Endometrial microvascular endothelial cells (primary cell): ENCODE measurements around the gene PABPN1L. TPM values are rescaled to one million over a fixed set of nuclear protein-coding genes. Genes with fewer than 3 reads are reported as not detected.
"Not testable (repeated sequence)": the region's sequence is repeated elsewhere in the genome, so short reads cannot be mapped to it uniquely, and the experiment has no call there.

Source experiments
- in situ Hi-C: cut with HindIII; loops from 2 replicates; pipeline ENCODE4 v1.10.0; 2017; ENCODE audit warnings: low sequenced_read_pairs, low pct_unique_long_range_greater_than_20kb; ENCODE audit errors: inconsistent ontology term
- total RNA-seq: library from RNA; depleted of rRNA; stranded (reverse); fragments of >200 nt; gene quantifications from one replicate; pipeline ENCODE4 v1.2.3, GENCODE V29; 2015; ENCODE audit errors: inconsistent ontology term

PABPN1L gene
- total RNA-seq, 1 donor from 2014 or later, result not detected

- in situ Hi-C loops, result no loop called here
Observed at GRCh38 chr16:88839745-88840599, 26.5 kb downstream of the PABPN1L start.

GRCh38 chr16:88839026-88839529 lies 27.4 kb downstream of the PABPN1L start:
- in situ Hi-C loops, result no loop called here

- in situ Hi-C loops, result no loop called here
Observed at GRCh38 chr16:88838566-88838965, 27.9 kb downstream of the PABPN1L start.

- in situ Hi-C loops, result no loop called here
Observed at GRCh38 chr16:88837806-88838205, 28.7 kb downstream of the PABPN1L start.

- in situ Hi-C loops, result no loop called here
Observed at GRCh38 chr16:88836791-88837190, 29.7 kb downstream of the PABPN1L start.

- in situ Hi-C loops, result no loop called here
Observed at GRCh38 chr16:88835818-88836217, 30.6 kb downstream of the PABPN1L start.

GRCh38 chr16:88835383-88835782 lies 31.1 kb downstream of the PABPN1L start:
- in situ Hi-C loops, result no loop called here

- in situ Hi-C loops, result no loop called here
Observed at GRCh38 chr16:88834670-88835069, 31.8 kb downstream of the PABPN1L start.

- in situ Hi-C loops, result no loop called here
Observed at GRCh38 chr16:88833086-88833485, 33.4 kb downstream of the PABPN1L start.

- in situ Hi-C loops, result no loop called here
Observed at GRCh38 chr16:88831838-88832237, 34.6 kb downstream of the PABPN1L start.

- in situ Hi-C loops, result no loop called here
Observed at GRCh38 chr16:88830783-88831182, 35.7 kb downstream of the PABPN1L start.

GRCh38 chr16:88830258-88830657 lies 36.2 kb downstream of the PABPN1L start:
- in situ Hi-C loops, result no loop called here

GRCh38 chr16:88828711-88829110 lies 37.7 kb downstream of the PABPN1L start:
- in situ Hi-C loops, result no loop called here

- in situ Hi-C loops, result no loop called here
Observed at GRCh38 chr16:88827727-88828126, 38.7 kb downstream of the PABPN1L start.

GRCh38 chr16:88826070-88826840 lies 40.2 kb downstream of the PABPN1L start:
- in situ Hi-C loops, result no loop called here

GRCh38 chr16:88825146-88825545 lies 41.3 kb downstream of the PABPN1L start:
- in situ Hi-C loops, result no loop called here

GRCh38 chr16:88824256-88825077 lies 42.0 kb downstream of the PABPN1L start:
- in situ Hi-C loops, result no loop called here

- in situ Hi-C loops, result not testable (repeated sequence)
Observed at GRCh38 chr16:88823646-88824045, 42.8 kb downstream of the PABPN1L start.
